ENCODE results near the gene SNRPE. TPM values are rescaled to one million over a fixed set of nuclear protein-coding genes. Genes with fewer than 3 reads are reported as not detected.
"Not testable (repeated sequence)": the region's sequence is repeated elsewhere in the genome, so short reads cannot be mapped to it uniquely, and the experiment has no call there.

SNRPE gene
- total RNA-seq, 1 experiment from 2014 or later, result 236 TPM

DNA sequence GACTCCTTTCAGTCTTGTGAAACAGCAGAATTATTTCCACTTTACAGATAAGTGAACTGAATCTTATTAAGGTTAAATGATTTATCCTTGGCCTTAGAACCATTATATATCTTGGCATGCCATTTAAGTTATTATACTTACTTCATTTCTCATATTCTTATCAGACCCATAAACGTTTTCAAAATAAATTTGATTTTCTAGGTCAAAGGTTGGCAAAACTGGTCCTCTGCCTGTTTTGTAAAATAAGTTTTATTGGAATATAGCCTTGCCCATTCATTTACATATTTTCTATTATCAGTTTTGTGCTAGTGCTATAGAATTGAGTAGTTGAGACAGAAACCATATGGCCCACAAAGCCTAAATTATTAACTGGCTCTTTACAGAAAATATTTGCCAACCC is 32.9 kb upstream of the SNRPE start:
- DNase-seq, result no peak
- H3K9me3 Mint-ChIP-seq (ENCODE audit: unreplicated experiment), result no peaks in the 10 kb centered on the region
- Histone ChIP-seq H3K4me3 (ENCODE audit: low read depth, low read length) (no peak overlapping the region), H3K36me3 (ENCODE audit: control insufficient read depth, insufficient read depth, low read length) (peaks cover 2% of the 10 kb centered on the region; the same call in 1 of the 2 replicates), H3K4me1 (no peaks in the 10 kb centered on the region), H3K27me3 (replicated peaks; ENCODE audit: control insufficient read depth, insufficient read depth, low read length) (no peaks in the 10 kb centered on the region), H3K9me3 (no peaks in the 10 kb centered on the region)
- no peak overlapping the region for H3K4me3 Mint-ChIP-seq (ENCODE audit: unreplicated experiment)
- no peaks in the 10 kb centered on the region for H3K27me3 Mint-ChIP-seq (ENCODE audit: insufficient read depth, unreplicated experiment)
- ChIA-PET POLR2A (no interaction called here), CTCF (no interaction called here)
- H3K27ac Mint-ChIP-seq (ENCODE audit: unreplicated experiment), result no peak overlapping the region
- BruUV-seq (replicated peaks), result no TSS peak
- TF ChIP-seq, protein P1, sequence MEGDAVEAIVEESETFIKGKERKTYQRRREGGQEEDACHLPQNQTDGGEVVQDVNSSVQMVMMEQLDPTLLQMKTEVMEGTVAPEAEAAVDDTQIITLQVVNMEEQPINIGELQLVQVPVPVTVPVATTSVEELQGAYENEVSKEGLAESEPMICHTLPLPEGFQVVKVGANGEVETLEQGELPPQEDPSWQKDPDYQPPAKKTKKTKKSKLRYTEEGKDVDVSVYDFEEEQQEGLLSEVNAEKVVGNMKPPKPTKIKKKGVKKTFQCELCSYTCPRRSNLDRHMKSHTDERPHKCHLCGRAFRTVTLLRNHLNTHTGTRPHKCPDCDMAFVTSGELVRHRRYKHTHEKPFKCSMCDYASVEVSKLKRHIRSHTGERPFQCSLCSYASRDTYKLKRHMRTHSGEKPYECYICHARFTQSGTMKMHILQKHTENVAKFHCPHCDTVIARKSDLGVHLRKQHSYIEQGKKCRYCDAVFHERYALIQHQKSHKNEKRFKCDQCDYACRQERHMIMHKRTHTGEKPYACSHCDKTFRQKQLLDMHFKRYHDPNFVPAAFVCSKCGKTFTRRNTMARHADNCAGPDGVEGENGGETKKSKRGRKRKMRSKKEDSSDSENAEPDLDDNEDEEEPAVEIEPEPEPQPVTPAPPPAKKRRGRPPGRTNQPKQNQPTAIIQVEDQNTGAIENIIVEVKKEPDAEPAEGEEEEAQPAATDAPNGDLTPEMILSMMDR (IDR thresholded peaks at IDR 0.05; ENCODE audit: insufficient read depth in 1 of 2, low read depth in 1 of 2, low read length in 1 of 2, severe bottlenecking in 1 of 2, unreplicated experiment in 1 of 2), result no peak
- peaks cover 90% of the 10 kb centered on the region for H3K36me3 Mint-ChIP-seq (ENCODE audit: insufficient read depth, unreplicated experiment)
- H3K4me1 Mint-ChIP-seq (ENCODE audit: low read depth, unreplicated experiment), result no peaks in the 10 kb centered on the region
- intact Hi-C loops (cut with micrococcal nuclease; ENCODE audit: unreplicated experiment), result no loop called here

DNA sequence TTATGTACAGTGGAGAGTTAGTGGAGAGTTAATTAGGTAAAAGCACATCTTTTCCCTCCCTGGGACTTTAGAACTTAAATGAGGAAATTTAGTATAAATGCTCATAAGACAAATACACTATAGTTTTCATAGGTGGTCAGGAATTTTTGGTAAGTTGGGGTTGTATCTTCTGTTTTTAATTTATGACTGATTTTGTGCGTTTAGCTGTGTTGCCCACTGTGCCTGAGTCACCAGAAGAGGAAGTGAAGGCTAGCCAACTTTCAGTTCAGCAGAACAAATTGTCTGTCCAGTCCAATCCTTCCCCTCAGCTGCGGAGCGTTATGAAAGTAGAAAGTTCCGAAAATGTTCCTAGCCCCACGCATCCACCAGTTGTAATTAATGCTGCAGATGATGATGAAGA is 32.2 kb upstream of the SNRPE start:
- intact Hi-C loops (cut with micrococcal nuclease; ENCODE audit: unreplicated experiment); H3K27me3 ChIP-seq (replicated peaks; ENCODE audit: control insufficient read depth, insufficient read depth, low read length); H3K4me3 Mint-ChIP-seq (ENCODE audit: unreplicated experiment); H3K4me1 ChIP-seq; H3K27ac Mint-ChIP-seq (ENCODE audit: unreplicated experiment); H3K4me1 Mint-ChIP-seq (ENCODE audit: low read depth, unreplicated experiment); H3K27me3 Mint-ChIP-seq (ENCODE audit: insufficient read depth, unreplicated experiment); H3K9me3 ChIP-seq; CTCF ChIA-PET; H3K9me3 Mint-ChIP-seq (ENCODE audit: unreplicated experiment); POLR2A ChIA-PET; DNase-seq; H3K36me3 ChIP-seq (ENCODE audit: control insufficient read depth, insufficient read depth, low read length); BruUV-seq (replicated peaks); H3K4me3 ChIP-seq (ENCODE audit: low read depth, low read length): not testable (repeated sequence)
- peaks cover 90% of the 10 kb centered on the region for H3K36me3 Mint-ChIP-seq (ENCODE audit: insufficient read depth, unreplicated experiment)

DNA sequence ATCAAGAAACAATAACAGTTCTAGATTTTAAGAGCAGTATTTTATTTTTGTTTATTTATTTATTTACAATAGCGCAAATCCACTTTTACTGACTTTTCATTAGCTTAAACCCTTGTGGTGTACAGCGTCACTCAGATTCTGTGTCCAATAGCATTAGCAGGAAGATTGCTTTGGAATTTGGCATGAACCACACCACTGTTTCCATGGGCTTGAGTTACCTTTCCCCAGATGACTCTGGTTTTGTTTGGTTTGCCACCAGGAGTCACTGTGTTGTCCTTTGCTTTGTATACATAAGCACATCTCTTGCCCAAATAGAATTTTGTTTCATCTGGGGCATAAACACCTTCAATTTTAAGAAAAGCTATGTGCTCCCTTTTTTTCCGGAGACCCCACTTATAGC is 25.9 kb upstream of the SNRPE start:
- H3K27ac Mint-ChIP-seq (ENCODE audit: unreplicated experiment), result no peak overlapping the region

More for the DNA sequence above, 25.9 kb upstream of the SNRPE start:
- TF ChIP-seq, protein P1 (IDR thresholded peaks at IDR 0.05; ENCODE audit: insufficient read depth in 1 of 2, low read depth in 1 of 2, low read length in 1 of 2, severe bottlenecking in 1 of 2, unreplicated experiment in 1 of 2), result no peak
- POLR2A ChIA-PET, result no interaction called here
- Histone ChIP-seq H3K36me3 (ENCODE audit: control insufficient read depth, insufficient read depth, low read length) (peaks cover 1% of the 10 kb centered on the region; the same call in 1 of the 2 replicates), H3K27me3 (replicated peaks; ENCODE audit: control insufficient read depth, insufficient read depth, low read length) (no peaks in the 10 kb centered on the region), H3K9me3 (no peaks in the 10 kb centered on the region), H3K4me1 (no peaks in the 10 kb centered on the region), H3K4me3 (ENCODE audit: low read depth, low read length) (no peak overlapping the region)
- no TSS peak for BruUV-seq (replicated peaks)
- Mint-ChIP-seq H3K4me1 (ENCODE audit: low read depth, unreplicated experiment) (no peaks in the 10 kb centered on the region), H3K27me3 (ENCODE audit: insufficient read depth, unreplicated experiment) (no peaks in the 10 kb centered on the region), H3K36me3 (ENCODE audit: insufficient read depth, unreplicated experiment) (peaks cover 97% of the 10 kb centered on the region), H3K9me3 (ENCODE audit: unreplicated experiment) (no peaks in the 10 kb centered on the region), H3K4me3 (ENCODE audit: unreplicated experiment) (no peak overlapping the region)
- CTCF ChIA-PET, result no interaction called here
- DNase-seq, result no peak
- intact Hi-C loops (cut with micrococcal nuclease; ENCODE audit: unreplicated experiment), result no loop called here
